HG03460 (cell line): Measurements from ENCODE around the gene UBE2E2.

Source experiments
- ATAC-seq: cut with Tn5 transposase; IDR thresholded peaks from one replicate; pipeline ENCODE4 v1.9.1; 2021; ENCODE audit not compliant: unreplicated experiment

The UBE2E2 gene

DNA sequence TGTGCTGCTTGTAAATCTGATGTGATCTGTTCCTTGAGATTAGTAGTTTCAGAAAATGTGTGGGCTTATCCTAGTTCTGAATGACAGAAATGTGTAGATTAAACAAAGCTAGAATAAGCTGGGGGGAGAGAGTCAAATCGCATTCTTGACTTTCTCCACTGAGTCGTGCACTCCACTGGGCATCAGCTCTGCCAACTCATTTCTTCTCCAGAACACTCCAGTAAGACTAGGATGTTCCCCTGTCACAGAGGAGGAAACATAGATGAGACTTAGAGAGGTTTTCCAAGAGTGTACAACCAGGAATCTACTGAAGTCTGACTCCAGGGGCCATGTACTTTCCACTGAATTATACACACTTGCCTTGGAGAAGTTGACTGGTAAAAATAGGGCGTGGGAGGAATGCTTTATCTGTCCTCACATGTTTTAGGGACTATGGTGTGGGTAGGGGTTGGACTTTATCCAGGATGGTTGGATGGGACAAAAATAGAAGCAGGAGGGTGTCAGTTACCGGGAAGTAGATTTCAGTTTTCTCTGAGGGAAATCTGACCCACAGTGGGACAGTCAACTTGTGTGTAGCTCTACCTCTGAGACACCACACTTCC lies 298.2 kb downstream of the UBE2E2 start:
- ATAC-seq = no peak

DNA sequence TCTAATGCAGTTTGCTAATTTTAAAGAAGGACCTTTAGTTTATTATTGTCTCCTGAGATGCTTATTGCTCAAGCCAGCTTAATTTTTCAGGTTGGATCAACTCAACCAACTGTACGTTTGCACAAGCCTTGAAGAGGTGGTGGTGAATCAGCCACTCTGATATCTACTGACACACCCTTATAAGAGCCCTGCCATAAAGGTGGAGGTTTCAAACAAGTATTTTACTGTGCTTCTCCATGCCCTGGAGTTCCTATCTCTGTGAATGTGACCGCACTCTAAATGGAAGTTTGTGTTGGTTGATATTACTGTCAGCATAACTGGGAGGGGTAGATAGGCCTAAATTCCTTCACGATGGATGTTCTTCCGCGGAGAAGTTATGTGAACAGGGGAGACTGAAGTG lies 305.3 kb downstream of the UBE2E2 start:
- ATAC-seq = no peak

DNA sequence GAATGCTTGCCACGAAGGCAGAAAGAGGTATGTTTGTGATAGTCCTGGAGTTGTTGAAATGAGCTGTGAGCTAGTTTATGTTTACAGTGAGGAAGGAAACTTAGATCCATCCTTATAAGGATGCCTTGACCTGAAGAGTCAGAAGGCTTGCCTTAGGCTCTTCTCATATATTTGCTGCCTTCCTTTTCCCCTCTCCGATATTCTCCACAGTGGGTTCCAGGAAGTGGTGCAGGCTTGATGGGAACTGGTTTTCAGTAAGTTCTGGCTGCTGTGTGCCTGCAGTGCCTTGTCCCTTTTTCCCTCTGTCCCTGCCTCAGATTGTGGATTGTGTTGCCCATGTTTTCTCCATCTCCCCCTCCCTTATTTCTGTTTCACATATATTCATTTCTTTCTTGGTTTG lies 315.3 kb downstream of the UBE2E2 start:
- no peak for ATAC-seq

GRCh38 chr3:23519314-23520208 lies 316.4 kb downstream of the UBE2E2 start:
- ATAC-seq = peak; percentile 77

DNA sequence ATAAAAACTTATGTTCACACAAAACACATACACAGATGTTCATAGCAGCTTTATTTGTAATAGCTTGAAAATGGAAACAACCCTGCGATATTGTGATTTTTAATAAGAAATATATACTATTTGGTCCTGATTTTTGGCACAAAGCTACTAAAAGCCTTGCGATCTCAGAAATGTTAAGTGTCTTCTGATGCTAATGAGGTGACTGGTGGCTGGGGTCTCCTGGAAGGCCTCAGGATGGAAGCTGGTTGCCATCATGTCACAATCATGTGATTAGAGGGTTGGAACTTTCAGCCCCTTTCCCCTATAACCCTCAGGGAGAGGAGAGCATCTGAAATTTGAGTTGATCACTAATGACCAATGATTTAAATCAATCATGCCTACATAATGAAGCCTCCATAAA lies 324.2 kb downstream of the UBE2E2 start:
- no peak for ATAC-seq

DNA sequence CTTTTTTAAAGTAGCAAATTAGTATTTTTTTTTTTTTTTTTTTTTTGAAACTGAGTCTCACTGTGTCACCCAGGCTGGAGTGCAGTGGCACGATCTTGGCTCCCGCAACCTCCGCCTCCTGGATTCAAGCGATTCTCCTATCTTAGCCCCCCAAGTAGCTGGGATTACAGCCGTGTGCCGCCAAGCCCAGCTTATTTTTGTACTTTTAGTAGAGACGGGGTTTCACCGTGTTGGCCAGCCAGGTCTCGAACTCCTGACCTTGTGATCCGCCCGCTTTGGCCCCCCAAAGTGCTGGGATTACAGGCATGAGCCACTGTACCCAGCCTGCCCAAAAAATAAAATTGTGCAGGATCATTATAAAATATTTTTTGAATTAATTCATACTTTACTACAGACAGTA lies 330.5 kb downstream of the UBE2E2 start:
- ATAC-seq = no peak

DNA sequence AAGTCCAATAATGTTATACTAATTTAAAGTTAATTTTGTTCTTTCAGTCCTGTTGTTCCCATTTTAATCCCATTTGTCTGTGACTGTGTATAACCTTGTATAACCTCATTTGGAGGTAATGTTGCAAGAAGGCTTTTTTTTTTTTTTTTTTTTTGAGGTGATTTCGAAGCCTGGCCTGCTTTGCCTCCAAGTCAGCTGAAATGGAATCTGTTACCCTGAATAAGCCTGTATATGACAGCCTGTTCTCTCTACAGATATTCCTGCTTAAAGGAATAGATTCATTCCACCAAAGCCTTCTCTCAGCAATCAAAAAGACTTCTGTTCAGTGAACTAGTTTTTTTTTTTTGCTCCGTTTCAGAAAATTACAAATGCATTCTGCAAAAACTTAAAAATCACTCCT lies 330.9 kb downstream of the UBE2E2 start:
- ATAC-seq = no peak

DNA sequence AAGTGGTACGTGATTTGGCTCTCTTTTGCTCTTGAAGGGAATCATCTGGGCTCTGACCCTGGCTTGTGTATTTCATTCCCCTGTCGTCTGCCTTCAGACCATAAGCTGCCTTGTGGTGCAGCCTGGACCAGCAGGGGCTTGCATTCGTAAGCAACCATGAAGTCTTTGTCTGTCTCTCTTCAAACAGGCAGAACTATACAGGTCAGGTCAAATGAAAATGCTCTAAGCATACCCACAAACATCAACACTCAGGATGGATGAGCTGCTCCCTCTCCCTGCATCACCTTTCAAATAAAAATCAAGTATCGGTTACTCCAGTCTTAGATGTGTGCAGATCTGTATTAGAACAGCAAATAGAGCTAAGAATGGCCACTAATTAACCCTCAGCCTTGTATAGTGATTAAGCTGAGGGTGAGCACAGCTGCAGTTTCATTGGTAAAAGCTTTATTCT lies 334.0 kb downstream of the UBE2E2 start:
- no peak for ATAC-seq

- no peak for ATAC-seq
These were observed 336.1 kb downstream of the UBE2E2 start for GRCh38 chr3:23539185-23539584.

DNA sequence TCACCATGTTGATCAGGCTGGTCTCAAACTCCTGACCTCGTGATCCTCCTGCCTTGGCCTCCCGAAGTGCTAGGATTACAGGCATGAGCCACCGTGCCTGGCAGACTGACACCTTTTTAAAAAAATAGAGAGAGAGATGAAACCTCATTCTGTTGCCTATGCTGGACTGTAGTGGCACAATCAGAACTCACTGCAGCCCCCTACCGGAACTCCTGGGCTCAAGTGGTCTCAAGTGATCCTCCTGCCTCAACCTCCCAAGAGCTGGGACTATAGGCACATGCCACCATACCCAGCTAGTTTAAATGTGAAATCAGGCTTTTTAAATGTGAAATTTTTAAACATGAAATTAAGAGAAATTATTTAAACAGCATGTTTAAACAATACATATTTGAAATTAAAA lies 337.5 kb downstream of the UBE2E2 start:
- ATAC-seq = no peak

DNA sequence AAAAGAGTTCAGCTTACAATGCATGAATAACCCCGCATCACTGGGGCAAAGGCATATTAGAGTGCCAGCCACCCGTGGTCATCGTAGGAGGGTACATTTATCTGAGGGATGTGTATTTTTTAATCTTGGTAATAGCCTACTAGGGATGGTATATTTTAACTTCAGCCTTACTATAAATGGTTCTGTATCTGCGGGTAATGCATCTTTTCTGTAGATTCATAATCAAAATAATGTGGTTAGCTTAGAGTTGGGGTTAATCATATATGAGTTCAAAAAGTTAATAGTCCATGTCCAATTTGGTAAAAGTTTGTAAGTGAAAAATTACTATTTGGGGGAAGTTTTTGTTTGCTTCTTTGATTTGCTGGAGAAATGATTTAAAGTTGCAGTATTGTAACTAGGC lies 339.0 kb downstream of the UBE2E2 start:
- ATAC-seq = no peak

DNA sequence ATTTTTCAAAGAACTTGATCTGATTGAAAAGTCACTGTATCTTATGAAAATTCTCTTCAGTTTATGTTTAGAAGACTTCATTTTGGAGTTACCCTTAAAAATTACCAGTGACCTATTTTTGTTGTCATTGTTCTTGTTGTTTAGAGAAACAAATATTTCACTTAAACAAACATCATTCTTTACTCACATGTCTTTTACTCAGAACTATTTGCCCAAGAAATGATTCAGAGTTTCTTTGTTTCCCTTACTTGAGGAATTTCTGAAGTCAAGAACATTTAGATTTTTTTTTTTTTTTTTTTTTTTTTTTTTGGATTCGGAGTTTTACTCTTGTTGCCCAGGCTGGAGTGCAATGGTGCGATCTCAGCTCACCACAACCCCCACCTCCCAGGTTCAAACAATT lies 343.1 kb downstream of the UBE2E2 start:
- ATAC-seq = no peak

- no peak for ATAC-seq
These were observed 345.0 kb downstream of the UBE2E2 start for GRCh38 chr3:23547905-23548650.

- ATAC-seq = no peak
These were observed 345.6 kb downstream of the UBE2E2 start for GRCh38 chr3:23548706-23549105.

DNA sequence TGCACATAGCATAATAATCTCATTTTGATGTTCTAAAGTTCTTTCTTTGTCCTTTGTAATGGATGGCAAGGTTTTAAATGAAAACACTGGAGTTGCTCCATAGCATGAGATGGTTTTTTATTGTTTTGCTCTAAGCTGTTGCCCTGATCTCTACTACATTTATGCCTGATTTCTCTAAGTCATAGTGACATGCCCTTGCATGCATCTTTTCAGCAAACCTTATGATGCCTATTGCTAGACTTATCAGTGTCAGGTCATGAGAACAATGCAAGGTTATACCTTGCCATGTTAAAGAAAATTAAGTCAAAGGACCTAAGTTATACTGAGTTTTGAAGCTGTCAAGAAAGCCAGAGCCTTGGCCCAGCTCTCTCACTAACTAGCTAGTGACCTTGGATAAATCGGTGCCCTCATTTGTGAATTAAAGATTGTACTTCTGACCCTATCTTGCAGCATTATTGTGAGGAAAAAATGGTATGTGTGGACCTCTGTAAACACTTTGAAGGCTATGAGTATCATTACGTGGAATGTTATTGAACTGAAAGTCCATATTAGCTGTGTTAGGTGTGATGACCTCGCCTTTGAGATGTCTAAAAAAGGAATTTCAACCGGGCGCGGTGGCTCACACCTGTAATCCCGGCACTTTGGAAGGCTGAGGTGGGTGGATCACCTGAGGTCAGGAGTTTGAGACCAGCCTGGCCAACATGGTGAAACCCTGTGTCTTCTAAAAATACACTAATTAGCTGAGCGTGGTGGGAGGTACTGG lies 346.2 kb downstream of the UBE2E2 start:
- ATAC-seq = no peak

DNA sequence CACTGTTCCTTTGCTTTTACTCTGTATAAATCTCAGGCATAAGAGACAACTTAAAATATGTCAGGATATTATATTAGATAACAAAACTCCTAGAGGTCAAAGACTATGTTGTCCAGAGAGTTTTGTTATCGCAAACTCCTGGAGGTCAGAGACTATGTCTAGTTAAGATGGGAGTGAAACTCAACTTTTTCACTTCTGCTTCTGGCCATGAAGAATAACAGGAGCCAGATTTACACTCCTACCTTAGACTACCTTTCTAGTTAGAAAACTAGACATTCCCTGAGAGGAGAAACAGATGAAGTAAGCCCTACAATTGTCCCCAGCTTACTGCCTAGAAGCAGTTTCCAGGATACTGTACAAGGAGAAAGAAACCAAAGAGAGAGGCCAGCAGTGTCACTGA lies 347.3 kb downstream of the UBE2E2 start:
- ATAC-seq = peak; percentile 79

GRCh38 chr3:23552506-23552905 lies 349.4 kb downstream of the UBE2E2 start:
- ATAC-seq = no peak

DNA sequence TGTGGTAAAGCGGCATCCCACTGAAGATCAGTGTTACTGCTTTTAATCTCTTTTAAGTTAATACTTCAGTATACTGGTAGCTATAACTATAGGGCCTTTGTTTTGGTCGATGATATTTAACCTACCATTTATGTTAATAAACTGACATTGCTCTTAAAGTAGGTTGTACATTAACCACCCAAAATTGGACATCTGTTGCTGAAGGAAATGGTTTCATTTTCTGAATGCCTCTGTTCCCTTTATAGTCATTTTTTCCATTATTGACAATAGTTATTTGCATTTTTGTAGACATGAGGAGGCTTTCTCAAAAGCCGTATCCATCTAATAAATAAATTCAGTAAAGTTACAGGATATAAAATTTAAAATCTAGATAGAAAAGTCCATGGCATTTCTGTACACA lies 350.2 kb downstream of the UBE2E2 start:
- peak; percentile 51 for ATAC-seq

GRCh38 chr3:23565041-23565775 lies 362.1 kb downstream of the UBE2E2 start:
- no peak for ATAC-seq

- peak; percentile 53 for ATAC-seq
These were observed 363.4 kb downstream of the UBE2E2 start for GRCh38 chr3:23566499-23566898.
